ENCODE results near the gene XPO5. TPM values are rescaled to one million over a fixed set of nuclear protein-coding genes. Genes with fewer than 3 reads are reported as not detected.

Gene XPO5
- total and polyA plus RNA-seq, 2 experiments from 2014 or later, result 29.4 to 31.3 TPM

- no peak for DNase-seq (ENCODE audit: low read depth in 1 of 2, low spot score in 1 of 2)
- no peak overlapping the region for H3K27ac ChIP-seq
- peaks cover 7% of the 10 kb centered on the region for H3K4me1 ChIP-seq (ENCODE audit: low read depth)
- H3K9me3 ChIP-seq (ENCODE audit: low read depth), result no peaks in the 10 kb centered on the region
- H3K36me3 ChIP-seq, result peaks cover 11% of the 10 kb centered on the region
- H3K27me3 ChIP-seq, result no peaks in the 10 kb centered on the region
- no peak overlapping the region for H3K4me3 ChIP-seq
- TF ChIP-seq CTCF (IDR thresholded peaks at IDR 0.05; ENCODE audit: low read depth, low read length), result no peak
Measured at GRCh38 chr6:43579171-43579570, 3.3 kb upstream of the XPO5 start.

GRCh38 chr6:43578748-43579147 lies 2.9 kb upstream of the XPO5 start:
- no peaks in the 10 kb centered on the region for H3K27me3 ChIP-seq
- no peak overlapping the region for H3K4me3 ChIP-seq
- H3K27ac ChIP-seq, result no peak overlapping the region
- DNase-seq (ENCODE audit: low read depth in 1 of 2, low spot score in 1 of 2), result no peak
- H3K36me3 ChIP-seq, result peaks cover 6% of the 10 kb centered on the region
- no peaks in the 10 kb centered on the region for H3K9me3 ChIP-seq (ENCODE audit: low read depth)
- TF ChIP-seq CTCF (IDR thresholded peaks at IDR 0.05; ENCODE audit: low read depth, low read length), result no peak
- H3K4me1 ChIP-seq (ENCODE audit: low read depth), result peaks cover 8% of the 10 kb centered on the region

- no peaks in the 10 kb centered on the region for H3K9me3 ChIP-seq (ENCODE audit: low read depth)
- no peak for TF ChIP-seq CTCF (IDR thresholded peaks at IDR 0.05; ENCODE audit: low read depth, low read length)
- H3K27me3 ChIP-seq, result no peaks in the 10 kb centered on the region
- peak; percentile 16 to 74 for DNase-seq (ENCODE audit: low read depth in 1 of 2, low spot score in 1 of 2)
- peaks cover 8% of the 10 kb centered on the region for H3K4me1 ChIP-seq (ENCODE audit: low read depth)
- peaks cover 20% of the 10 kb centered on the region for H3K36me3 ChIP-seq
- H3K4me3 ChIP-seq, result peak overlapping the region; percentile 66
- peak overlapping the region; percentile 45 for H3K27ac ChIP-seq
Measured at GRCh38 chr6:43575105-43575771, 600 bp downstream of the XPO5 start.

GRCh38 chr6:43572015-43572414 lies 3.8 kb downstream of the XPO5 start:
- no peak for TF ChIP-seq CTCF (IDR thresholded peaks at IDR 0.05; ENCODE audit: low read depth, low read length)
- Histone ChIP-seq H3K4me3 (no peak overlapping the region), H3K36me3 (peaks cover 38% of the 10 kb centered on the region), H3K9me3 (ENCODE audit: low read depth) (no peaks in the 10 kb centered on the region), H3K27ac (no peak overlapping the region), H3K4me1 (ENCODE audit: low read depth) (peaks cover 8% of the 10 kb centered on the region), H3K27me3 (no peaks in the 10 kb centered on the region)
- no peak for DNase-seq (ENCODE audit: low read depth in 1 of 2, low spot score in 1 of 2)

- DNase-seq (ENCODE audit: low read depth in 1 of 2, low spot score in 1 of 2), result peak in 1 of 2 donors; percentile 36
- Histone ChIP-seq H3K36me3 (peaks cover 45% of the 10 kb centered on the region), H3K4me3 (no peak overlapping the region), H3K4me1 (ENCODE audit: low read depth) (peaks cover 8% of the 10 kb centered on the region), H3K9me3 (ENCODE audit: low read depth) (no peaks in the 10 kb centered on the region), H3K27ac (no peak overlapping the region), H3K27me3 (no peaks in the 10 kb centered on the region)
- TF ChIP-seq CTCF (IDR thresholded peaks at IDR 0.05; ENCODE audit: low read depth, low read length), result no peak
Measured at GRCh38 chr6:43570876-43571441, 4.9 kb downstream of the XPO5 start.

All from cardiac muscle cell (in vitro differentiated cells and primary cell).